Suprapubic skin (tissue), 3 donors: ENCODE results near the gene TLNRD1.

ENCODE experiments used
- CTCF ChIP-seq, 2 donors: fragments of 200-600 bp in 1 of 2; fragments of 450-650 bp in 1 of 2; sonication (generic) in 1 of 2; IDR thresholded peaks; one replicate each; pipeline ENCODE4 v1.5.1; 2016 to 2019; ENCODE audit warnings: antibody characterized with exemption in 2 of 2, mild to moderate bottlenecking in 1 of 2, moderate library complexity in 1 of 2
- POLR2A ChIP-seq, 2 donors: fragments of 450-650 bp; IDR thresholded peaks; one replicate each; pipeline ENCODE4 v1.6.1; 2017; ENCODE audit warnings: antibody characterized with exemption in 2 of 2, mild to moderate bottlenecking in 2 of 2, moderate library complexity in 2 of 2

GRCh38 chr15:80953001-80953952 lies 47.4 kb upstream of the TLNRD1 start:
- no peak for TF ChIP-seq POLR2A (IDR thresholded peaks at IDR 0.05)
- no peak for TF ChIP-seq CTCF (IDR thresholded peaks at IDR 0.05)
